CD14-positive monocyte (primary cell): ENCODE results near the gene GGTLC2. TPM values are rescaled to one million over a fixed set of nuclear protein-coding genes. Genes with fewer than 3 reads are reported as not detected.
A peak's percentile ranks its signal among the peaks of the same experiment; 100 is the strongest.
"Not testable (repeated sequence)": the region's sequence is repeated elsewhere in the genome, so short reads cannot be mapped to it uniquely, and the experiment has no call there.

ENCODE experiments used
- DNase-seq, 3 donors: peaks; one replicate each; pipeline ENCODE4 v3.0.0-alpha.2; 2011 to 2022
- H2AFZ ChIP-seq: 2 replicates; pipeline ENCODE4 v1.6.0; 2012; ENCODE audit warnings: mild to moderate bottlenecking, low read depth, low read length, inconsistent platforms; ENCODE audit not compliant: insufficient read depth, poor library complexity, severe bottlenecking
- H3K27ac ChIP-seq, 2 donors: 1 replicate in 1 of 2; 2 replicates in 1 of 2; pipeline ENCODE4 v1.5.1; 2012 to 2013; ENCODE audit warnings: low read length in 2 of 2, control low read depth in 1 of 2, inconsistent platforms in 1 of 2, low read depth in 1 of 2, mild to moderate bottlenecking in 1 of 2
- H3K27me3 ChIP-seq, 2 donors: one replicate each; pipeline versions ENCODE4 v1.6.0 to v1.6.1; 2011 to 2013; ENCODE audit warnings: low read length in 2 of 2; ENCODE audit not compliant: control insufficient read depth in 2 of 2, insufficient read depth in 2 of 2
- H3K36me3 ChIP-seq, 2 donors: replicated peaks in 1 of 2; 1 replicate in 1 of 2; 2 replicates in 1 of 2; pipeline versions ENCODE4 v1.5.1 to v1.6.1; 2012 to 2013; ENCODE audit warnings: low read length in 2 of 2, control low read depth in 1 of 2, inconsistent platforms in 1 of 2, mild to moderate bottlenecking in 1 of 2; ENCODE audit not compliant: insufficient read depth in 2 of 2, control insufficient read depth in 1 of 2
- H3K4me1 ChIP-seq, 2 donors: 1 replicate in 1 of 2; 2 replicates in 1 of 2; pipeline versions ENCODE4 v1.5.1 to v1.6.1; 2012 to 2013; ENCODE audit warnings: low read length in 2 of 2, control low read depth in 1 of 2, inconsistent platforms in 1 of 2, mild to moderate bottlenecking in 1 of 2, moderate library complexity in 1 of 2; ENCODE audit not compliant: insufficient read depth in 2 of 2, control insufficient read depth in 1 of 2
- H3K4me2 ChIP-seq: replicated peaks from 2 replicates; pipeline ENCODE3; 2012; ENCODE audit warnings: low read length, moderate library complexity, mild to moderate bottlenecking; ENCODE audit not compliant: poor library complexity, severe bottlenecking; ENCODE audit errors: extremely low read depth
- H3K4me3 ChIP-seq, 3 experiments: fragments of 200-600 bp in 1 of 3; sonication (generic) in 1 of 3; replicated peaks in 1 of 3; 1 replicate in 2 of 3; 2 replicates in 1 of 3; pipeline ENCODE4 v1.5.1; 2011 to 2013; ENCODE audit warnings: low read length in 3 of 3, mild to moderate bottlenecking in 3 of 3, control low read depth in 2 of 3, low read depth in 2 of 3, inconsistent platforms in 1 of 3, moderate library complexity in 1 of 3
- H3K79me2 ChIP-seq: 2 replicates; pipeline ENCODE4 v1.6.0; 2012; ENCODE audit warnings: mild to moderate bottlenecking, control low read depth, inconsistent platforms, low read length, moderate library complexity; ENCODE audit not compliant: insufficient read depth
- H3K9ac ChIP-seq: 2 replicates; pipeline ENCODE4 v1.6.0; 2017; ENCODE audit warnings: low read length, mild to moderate bottlenecking; ENCODE audit not compliant: insufficient read depth, poor library complexity, severe bottlenecking
- H3K9me3 ChIP-seq, 2 donors: replicated peaks in 1 of 2; 1 replicate in 1 of 2; 2 replicates in 1 of 2; pipeline versions ENCODE4 v1.5.1 to v1.6.1; 2012 to 2013; ENCODE audit warnings: low read length in 2 of 2, control low read depth in 1 of 2; ENCODE audit not compliant: control insufficient read depth in 1 of 2, insufficient read depth in 1 of 2
- H4K20me1 ChIP-seq: 2 replicates; pipeline ENCODE4 v1.6.0; 2012; ENCODE audit warnings: mild to moderate bottlenecking, low read length, control low read depth, moderate library complexity; ENCODE audit not compliant: insufficient read depth
- H3K27ac Mint-ChIP-seq, 7 donors: one replicate each; pipeline ENCODE4 v1.8.0; 2020; ENCODE audit warnings: mild to moderate bottlenecking in 7 of 7, mixed read lengths in 7 of 7, moderate library complexity in 6 of 7, inconsistent platforms in 2 of 7
- H3K27me3 Mint-ChIP-seq, 3 donors: one replicate each; pipeline ENCODE4 v1.8.0; 2021 to 2022; ENCODE audit warnings: low read depth in 3 of 3, mild to moderate bottlenecking in 3 of 3, mixed read lengths in 3 of 3, moderate library complexity in 3 of 3, inconsistent platforms in 1 of 3
- H3K36me3 Mint-ChIP-seq, 2 donors: one replicate each; pipeline ENCODE4 v1.8.0; 2020; ENCODE audit warnings: mixed read lengths in 2 of 2, inconsistent platforms in 1 of 2, mild to moderate bottlenecking in 1 of 2
- H3K4me1 Mint-ChIP-seq: one replicate; pipeline ENCODE4 v1.8.0; 2020; ENCODE audit warnings: mild to moderate bottlenecking, mixed read lengths
- H3K4me3 Mint-ChIP-seq, 2 donors: one replicate each; pipeline ENCODE4 v1.8.0; 2020; ENCODE audit warnings: mild to moderate bottlenecking in 2 of 2, mixed read lengths in 2 of 2, moderate library complexity in 1 of 2
- H3K9me3 Mint-ChIP-seq, 7 donors: one replicate each; pipeline ENCODE4 v1.8.0; 2020 to 2022; ENCODE audit warnings: mixed read lengths in 7 of 7, mild to moderate bottlenecking in 6 of 7, moderate library complexity in 6 of 7, inconsistent platforms in 2 of 7
- WGBS: methylation state at CpG from one replicate; pipeline ENCODE4 v1.1.5; 2013; ENCODE audit warnings: missing lambda C conversion rate; ENCODE audit not compliant: insufficient coverage; 5-methylcytosine and 5-hydroxymethylcytosine counted together
- intact Hi-C, 2 donors: fragments of 100-400 bp; cut with micrococcal nuclease; formaldehyde crosslinking; loops; one replicate each; pipeline versions ENCODE4 v1.15.0 to v1.15.1; 2023
- polyA plus RNA-seq, 3 donors: library from polyadenylated mRNA; depleted of rRNA in 1 of 3; unstranded in 2 of 3; stranded (reverse) in 1 of 3; fragments of 300-500 nt in 2 of 3; fragments of >200 nt in 1 of 3; fragmentation: Illumina TruSeq in 2 of 3; gene quantifications; 1 replicate in 2 of 3; 2 replicates in 1 of 3; pipeline ENCODE4 v1.2.3, GENCODE V29; 2012 to 2021
- TF ChIP-seq, protein P1 (sequence below): fragments of 200-600 bp; IDR thresholded peaks from one replicate; pipeline ENCODE4 v1.8.0; 2022; ENCODE audit warnings: antibody characterized with exemption, mild to moderate bottlenecking

GGTLC2 gene
- polyA plus RNA-seq, 3 donors = not detected

GRCh38 chr22:22604326-22605073, 39.9 kb upstream of the GGTLC2 start:
- Histone ChIP-seq H3K9ac (no peak overlapping the region), H3K4me3 (no peak overlapping the region), H3K27me3 (no peaks in the 10 kb centered on the region), H3K36me3 (no peaks in the 10 kb centered on the region), H3K79me2 (no peaks in the 10 kb centered on the region), H3K27ac (no peak overlapping the region), H3K4me2 (no peak overlapping the region), H3K4me1 (no peaks in the 10 kb centered on the region), H3K9me3 (no peaks in the 10 kb centered on the region), H2AFZ (no peak overlapping the region), H4K20me1 (no peaks in the 10 kb centered on the region)
- H3K9me3 Mint-ChIP-seq = peaks cover 0 to 9% (median 3%) of the 10 kb centered on the region in 7 donors
- TF ChIP-seq, protein P1, sequence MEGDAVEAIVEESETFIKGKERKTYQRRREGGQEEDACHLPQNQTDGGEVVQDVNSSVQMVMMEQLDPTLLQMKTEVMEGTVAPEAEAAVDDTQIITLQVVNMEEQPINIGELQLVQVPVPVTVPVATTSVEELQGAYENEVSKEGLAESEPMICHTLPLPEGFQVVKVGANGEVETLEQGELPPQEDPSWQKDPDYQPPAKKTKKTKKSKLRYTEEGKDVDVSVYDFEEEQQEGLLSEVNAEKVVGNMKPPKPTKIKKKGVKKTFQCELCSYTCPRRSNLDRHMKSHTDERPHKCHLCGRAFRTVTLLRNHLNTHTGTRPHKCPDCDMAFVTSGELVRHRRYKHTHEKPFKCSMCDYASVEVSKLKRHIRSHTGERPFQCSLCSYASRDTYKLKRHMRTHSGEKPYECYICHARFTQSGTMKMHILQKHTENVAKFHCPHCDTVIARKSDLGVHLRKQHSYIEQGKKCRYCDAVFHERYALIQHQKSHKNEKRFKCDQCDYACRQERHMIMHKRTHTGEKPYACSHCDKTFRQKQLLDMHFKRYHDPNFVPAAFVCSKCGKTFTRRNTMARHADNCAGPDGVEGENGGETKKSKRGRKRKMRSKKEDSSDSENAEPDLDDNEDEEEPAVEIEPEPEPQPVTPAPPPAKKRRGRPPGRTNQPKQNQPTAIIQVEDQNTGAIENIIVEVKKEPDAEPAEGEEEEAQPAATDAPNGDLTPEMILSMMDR = no peak
- no peak overlapping the region for H3K4me3 Mint-ChIP-seq
- no peaks in the 10 kb centered on the region for H3K36me3 Mint-ChIP-seq
- intact Hi-C loops = no loop called here
- peaks cover 2% of the 10 kb centered on the region for H3K4me1 Mint-ChIP-seq
- peaks cover 2 to 6% (median 3%) of the 10 kb centered on the region in 3 donors for H3K27me3 Mint-ChIP-seq
- 71% methylated on average over 2 of the region's 3 CpGs for WGBS
- no peak for DNase-seq
- H3K27ac Mint-ChIP-seq = peak overlapping the region in 2 of 7 donors; percentile 8 to 40

DNA sequence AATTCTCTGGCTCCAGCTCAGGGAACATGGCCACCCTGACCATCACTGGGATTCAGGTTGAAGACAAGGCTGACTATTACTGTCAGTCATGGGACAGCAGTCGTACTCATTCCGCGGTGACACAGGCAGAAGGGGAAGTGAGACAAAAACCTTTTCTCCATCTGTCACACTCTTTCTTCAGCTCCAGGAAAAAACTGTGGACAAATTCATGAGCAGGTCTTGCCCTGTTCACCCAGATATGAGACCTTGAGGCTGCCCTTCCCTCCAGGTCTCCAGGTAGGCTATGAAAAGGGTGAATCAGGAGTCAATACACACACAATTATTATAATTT, 39.4 kb upstream of the GGTLC2 start:
- Mint-ChIP-seq H3K27me3 (peaks cover 2 to 6% (median 3%) of the 10 kb centered on the region in 3 donors), H3K4me3 (no peak overlapping the region), H3K4me1 (peaks cover 2% of the 10 kb centered on the region), H3K27ac (peak overlapping the region in 2 of 7 donors; percentile 8 to 40), H3K9me3 (peaks cover 0 to 9% (median 3%) of the 10 kb centered on the region in 7 donors), H3K36me3 (no peaks in the 10 kb centered on the region)
- WGBS = no CpG with 5 or more reads among the region's 3 CpGs
- H3K79me2 ChIP-seq = no peaks in the 10 kb centered on the region
- no peak overlapping the region for H3K9ac ChIP-seq
- peak in 1 of 3 donors; percentile 9 for DNase-seq
- H3K27me3 ChIP-seq = no peaks in the 10 kb centered on the region
- H3K4me1 ChIP-seq = no peaks in the 10 kb centered on the region
- H4K20me1 ChIP-seq = no peaks in the 10 kb centered on the region
- no peak overlapping the region for H3K4me2 ChIP-seq
- no peak overlapping the region for H3K27ac ChIP-seq
- H3K36me3 ChIP-seq = no peaks in the 10 kb centered on the region
- intact Hi-C loops = no loop called here
- TF ChIP-seq, protein P1 = no peak
- H3K9me3 ChIP-seq = no peaks in the 10 kb centered on the region
- H2AFZ ChIP-seq = no peak overlapping the region
- no peak overlapping the region for H3K4me3 ChIP-seq

DNA sequence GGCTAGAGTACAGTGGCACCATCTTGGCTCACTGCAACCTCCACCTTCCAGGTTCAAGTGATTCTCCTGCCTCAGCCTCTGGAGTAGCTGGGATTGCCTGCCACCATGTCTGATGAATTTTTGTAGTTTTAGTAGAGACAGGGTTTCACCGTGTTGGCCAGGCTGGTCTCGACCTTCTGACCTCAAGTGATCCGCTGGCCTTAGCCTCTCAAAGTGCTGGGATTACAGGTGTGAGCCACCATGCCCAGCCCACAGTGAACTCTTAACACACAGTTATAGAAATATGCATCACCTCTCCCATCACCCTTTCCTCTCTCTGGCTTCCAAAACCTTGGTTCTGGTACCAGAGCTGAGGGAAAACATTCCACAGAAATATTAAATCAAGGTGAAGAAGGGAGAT, 36.4 kb upstream of the GGTLC2 start:
- H3K9me3 ChIP-seq, H3K4me3 ChIP-seq, H3K9ac ChIP-seq, H3K9me3 Mint-ChIP-seq, H4K20me1 ChIP-seq, H3K4me3 Mint-ChIP-seq, H3K27me3 Mint-ChIP-seq, H3K4me1 Mint-ChIP-seq, H3K36me3 ChIP-seq, H3K27me3 ChIP-seq, H3K79me2 ChIP-seq, H3K4me2 ChIP-seq, DNase-seq, H3K4me1 ChIP-seq, H3K27ac Mint-ChIP-seq, H3K36me3 Mint-ChIP-seq, intact Hi-C loops, H3K27ac ChIP-seq, H2AFZ ChIP-seq: not testable (repeated sequence)
- 95% methylated on average over 3 of the region's 3 CpGs for WGBS
